Activated CD8-positive, alpha-beta memory T cell treated with anti-CD3 and anti-CD28 coated beads for 36 hours (primary cell): ENCODE measurements around the gene KIRREL3. TPM values are rescaled to one million over a fixed set of nuclear protein-coding genes. Genes with fewer than 3 reads are reported as not detected.
"Not testable (repeated sequence)": the region's sequence is repeated elsewhere in the genome, so short reads cannot be mapped to it uniquely, and the experiment has no call there.

Experiments used
- CTCF ChIA-PET: fragments of 350-600 bp; sonication (Branson Sonifier 250); formaldehyde crosslinking; loops from one replicate; lab custom pipeline; 2021; ENCODE audit warnings: antibody characterized with exemption; lab: Charles Lee
- POLR2A ChIA-PET: fragments of 350-600 bp; sonication (Branson Sonifier 250); formaldehyde crosslinking; loops from one replicate; lab custom pipeline; 2021; ENCODE audit warnings: antibody characterized with exemption; lab: Charles Lee
- total RNA-seq, 2 experiments: library from RNA; stranded (reverse); gene quantifications; one replicate each; pipeline ENCODE4 v1.2.3, GENCODE V29; 2021

The KIRREL3 gene
- total RNA-seq, 2 experiments from 2014 or later = not detected

GRCh38 chr11:126408901-126409619 lies 591.5 kb downstream of the KIRREL3 start:
- CTCF ChIA-PET = no interaction called here

GRCh38 chr11:126408496-126408895 lies 592.1 kb downstream of the KIRREL3 start:
- ChIA-PET POLR2A (no interaction called here), CTCF (no interaction called here)

More at GRCh38 chr11:126408901-126409619, 591.5 kb downstream of the KIRREL3 start:
- POLR2A ChIA-PET = no interaction called here

GRCh38 chr11:126407682-126408288 lies 592.8 kb downstream of the KIRREL3 start:
- CTCF ChIA-PET = no interaction called here
- POLR2A ChIA-PET = no interaction called here

- POLR2A ChIA-PET = no interaction called here
- CTCF ChIA-PET = no interaction called here
These were observed 593.5 kb downstream of the KIRREL3 start for GRCh38 chr11:126407101-126407521.

GRCh38 chr11:126406368-126406767 lies 594.2 kb downstream of the KIRREL3 start:
- POLR2A ChIA-PET = no interaction called here
- CTCF ChIA-PET = no interaction called here

- CTCF ChIA-PET = no interaction called here
These were observed 594.7 kb downstream of the KIRREL3 start for GRCh38 chr11:126405906-126406305.

GRCh38 chr11:126405374-126405773 lies 595.2 kb downstream of the KIRREL3 start:
- POLR2A ChIA-PET = no interaction called here

More at GRCh38 chr11:126405906-126406305, 594.7 kb downstream of the KIRREL3 start:
- POLR2A ChIA-PET = no interaction called here

GRCh38 chr11:126404367-126404766 lies 596.2 kb downstream of the KIRREL3 start:
- ChIA-PET POLR2A (no interaction called here), CTCF (no interaction called here)

More at GRCh38 chr11:126405374-126405773, 595.2 kb downstream of the KIRREL3 start:
- CTCF ChIA-PET = no interaction called here

GRCh38 chr11:126403658-126404057 lies 596.9 kb downstream of the KIRREL3 start:
- CTCF ChIA-PET = no interaction called here

GRCh38 chr11:126403022-126403581 lies 597.5 kb downstream of the KIRREL3 start:
- ChIA-PET POLR2A (no interaction called here), CTCF (no interaction called here)

More at GRCh38 chr11:126403658-126404057, 596.9 kb downstream of the KIRREL3 start:
- POLR2A ChIA-PET = no interaction called here

GRCh38 chr11:126400479-126400878 lies 600.1 kb downstream of the KIRREL3 start:
- CTCF ChIA-PET = no interaction called here
- POLR2A ChIA-PET = no interaction called here

GRCh38 chr11:126400019-126400418 lies 600.6 kb downstream of the KIRREL3 start:
- ChIA-PET POLR2A (no interaction called here), CTCF (no interaction called here)

- ChIA-PET CTCF (no interaction called here), POLR2A (no interaction called here)
These were observed 601.8 kb downstream of the KIRREL3 start for GRCh38 chr11:126398721-126399120.

- POLR2A ChIA-PET = no interaction called here
- CTCF ChIA-PET = no interaction called here
These were observed 602.3 kb downstream of the KIRREL3 start for GRCh38 chr11:126398296-126398695.

- CTCF ChIA-PET = no interaction called here
- POLR2A ChIA-PET = no interaction called here
These were observed 603.6 kb downstream of the KIRREL3 start for GRCh38 chr11:126396965-126397364.

GRCh38 chr11:126396266-126396665 lies 604.3 kb downstream of the KIRREL3 start:
- POLR2A ChIA-PET, CTCF ChIA-PET: not testable (repeated sequence)

- CTCF ChIA-PET, POLR2A ChIA-PET: not testable (repeated sequence)
These were observed 604.8 kb downstream of the KIRREL3 start for GRCh38 chr11:126395784-126396183.

GRCh38 chr11:126394634-126395072 lies 605.9 kb downstream of the KIRREL3 start:
- CTCF ChIA-PET, POLR2A ChIA-PET: not testable (repeated sequence)

GRCh38 chr11:126394036-126394435 lies 606.5 kb downstream of the KIRREL3 start:
- ChIA-PET CTCF (no interaction called here), POLR2A (no interaction called here)

GRCh38 chr11:126393143-126393542 lies 607.4 kb downstream of the KIRREL3 start:
- ChIA-PET CTCF (no interaction called here), POLR2A (no interaction called here)

GRCh38 chr11:126392633-126393013 lies 607.9 kb downstream of the KIRREL3 start:
- ChIA-PET CTCF (no interaction called here), POLR2A (no interaction called here)
